DMS 273 (cell line): ENCODE results near the gene LRRC37A.
"Not testable (repeated sequence)": the region's sequence is repeated elsewhere in the genome, so short reads cannot be mapped to it uniquely, and the experiment has no call there.

ENCODE experiments used
- DNase-seq: peaks from one replicate; lab custom pipeline; 2025; ENCODE audit not compliant: unreplicated experiment; lab: John Stamatoyannopoulos, UW

LRRC37A gene

GRCh38 chr17:46294831-46295230 lies at the start of gene LRRC37A:
Gene LRRC37A (plus strand): TSS chr17:46295131. CDS start chr17:46295134, 3 bp downstream.
- not testable (repeated sequence) for DNase-seq

DNA sequence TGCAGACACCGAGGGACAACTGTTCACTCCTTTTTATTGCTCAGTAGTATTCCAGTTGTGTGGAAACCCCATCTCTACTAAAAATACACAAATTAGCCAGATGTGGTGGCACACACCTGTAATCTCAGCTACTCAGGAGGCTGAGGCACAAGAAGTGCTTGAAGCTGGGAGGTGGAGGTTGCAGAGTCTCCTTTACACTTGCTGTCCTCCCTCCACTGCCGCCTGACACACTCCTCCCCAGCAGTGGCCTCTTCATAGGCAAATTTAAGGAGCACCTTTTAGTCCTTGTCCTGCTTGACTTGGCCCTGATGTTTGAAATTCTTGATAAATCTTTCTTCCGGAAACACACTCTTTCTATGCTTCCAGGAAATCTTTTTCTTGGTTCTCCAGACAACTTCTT lies 45.8 kb upstream of the LRRC37A start:
- not testable (repeated sequence) for DNase-seq

GRCh38 chr17:46252804-46253203 lies 42.1 kb upstream of the LRRC37A start:
- not testable (repeated sequence) for DNase-seq

GRCh38 chr17:46253722-46254121 lies 41.2 kb upstream of the LRRC37A start:
- peak; percentile 90 for DNase-seq

- not testable (repeated sequence) for DNase-seq
Measured at GRCh38 chr17:46254215-46254614, 40.7 kb upstream of the LRRC37A start.

DNA sequence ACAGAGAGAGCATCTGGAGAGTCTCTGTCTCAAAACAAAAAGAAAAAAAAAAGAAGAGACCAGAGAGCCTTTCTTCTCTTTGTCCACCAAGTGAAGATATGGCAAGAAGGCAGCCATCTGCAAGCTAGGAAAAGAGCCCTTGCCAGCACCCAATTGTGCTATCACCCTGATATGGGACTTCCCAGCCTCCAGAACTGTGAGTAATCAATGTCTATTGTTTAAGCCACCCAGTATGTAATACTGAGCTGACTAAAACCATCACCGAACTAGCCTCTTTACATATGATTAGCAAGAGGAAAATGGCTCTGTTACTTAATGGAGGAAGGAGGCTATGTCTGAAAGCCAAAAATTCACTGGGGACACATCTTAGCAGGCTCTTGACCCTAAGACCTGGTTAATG lies 38.6 kb upstream of the LRRC37A start:
- DNase-seq, result not testable (repeated sequence)

GRCh38 chr17:46259845-46260661 lies 34.9 kb upstream of the LRRC37A start:
- peak; percentile 80 for DNase-seq

DNA sequence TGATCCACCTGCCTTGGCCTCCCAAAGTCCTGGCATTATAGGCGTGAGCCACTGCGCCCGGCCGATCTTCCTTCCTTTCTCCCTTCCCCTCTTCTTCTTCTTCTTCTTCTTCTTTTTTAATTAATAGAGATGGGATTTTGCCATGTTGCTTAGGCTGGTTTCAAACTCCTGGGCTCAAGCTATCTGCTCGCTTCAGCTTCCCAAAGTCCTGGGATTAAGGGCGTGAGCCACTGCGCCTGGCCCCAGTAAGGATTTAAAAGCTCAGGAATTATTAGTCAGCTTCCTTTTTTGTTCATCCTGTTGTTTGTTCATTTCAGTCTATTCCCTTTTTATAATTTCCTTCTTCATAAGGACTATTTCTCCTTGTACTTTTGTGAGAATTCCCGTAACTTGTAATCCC lies 32.7 kb upstream of the LRRC37A start:
- DNase-seq, result no peak

GRCh38 chr17:46264456-46265198 lies 30.3 kb upstream of the LRRC37A start:
- peak; percentile 61 for DNase-seq

GRCh38 chr17:46266063-46266655 lies 28.8 kb upstream of the LRRC37A start:
- not testable (repeated sequence) for DNase-seq

GRCh38 chr17:46266656-46267544 lies 28.0 kb upstream of the LRRC37A start:
- peak; percentile 99 for DNase-seq

- no peak for DNase-seq
Measured at GRCh38 chr17:46270032-46270431, 24.9 kb upstream of the LRRC37A start.

GRCh38 chr17:46273541-46274236 lies 21.2 kb upstream of the LRRC37A start:
- no peak for DNase-seq

- DNase-seq, result no peak
Measured at GRCh38 chr17:46274238-46274637, 20.7 kb upstream of the LRRC37A start.

DNA sequence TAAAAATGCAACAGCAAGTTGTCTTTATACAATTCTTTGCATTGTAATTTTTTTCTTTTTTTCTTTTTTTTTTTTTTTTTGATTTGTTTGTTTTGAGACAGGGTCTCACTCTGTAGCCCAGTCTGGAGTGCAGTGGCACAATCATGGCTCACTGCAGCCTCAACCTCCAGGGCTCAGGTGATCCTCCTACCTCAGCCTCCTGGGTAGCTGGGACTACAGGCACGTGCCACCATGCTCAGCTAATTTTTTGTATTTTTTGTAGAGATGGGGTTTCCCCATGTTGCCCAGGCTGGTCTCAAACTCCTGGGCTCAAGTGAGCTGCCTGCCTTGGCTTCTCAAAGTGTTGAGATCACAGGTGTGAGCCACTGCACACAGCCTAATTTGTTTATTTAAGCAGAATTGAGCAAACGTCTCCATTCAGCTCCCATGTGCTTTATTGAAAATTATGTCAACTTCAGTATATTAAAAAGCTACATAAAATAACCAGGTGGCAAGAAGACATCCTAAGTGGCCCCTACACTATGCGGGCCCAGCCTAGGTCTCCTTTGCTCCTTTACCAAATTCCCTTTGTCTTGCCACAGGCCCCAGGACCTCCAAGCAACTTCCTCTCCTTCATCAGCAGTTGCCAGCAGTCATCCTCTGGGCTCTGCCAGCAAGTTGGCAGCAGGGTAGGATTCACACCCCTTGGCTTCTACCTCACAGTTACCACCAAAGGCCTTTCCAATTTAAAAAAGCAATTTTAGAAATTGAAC lies 18.0 kb upstream of the LRRC37A start:
- peak; percentile 48 for DNase-seq

DNA sequence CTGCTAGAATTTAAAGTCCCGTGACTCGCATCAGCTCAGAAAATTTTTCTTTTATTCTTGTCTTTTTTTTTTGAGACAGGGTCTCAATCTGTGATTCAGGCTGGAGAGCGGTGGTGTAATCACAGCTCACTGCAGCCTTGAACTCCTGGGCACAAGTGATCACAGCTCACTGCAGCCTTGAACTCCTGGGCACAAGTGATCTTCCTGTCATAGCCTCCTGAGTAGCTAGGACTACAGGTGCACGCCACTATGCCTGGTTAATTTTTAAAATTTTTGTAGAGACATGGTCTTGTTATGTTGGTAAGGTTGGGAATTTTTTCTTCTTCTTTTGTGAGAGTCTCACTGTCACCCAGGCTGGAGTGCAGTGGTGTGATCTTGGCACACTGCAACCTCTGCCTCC lies 13.6 kb upstream of the LRRC37A start:
- not testable (repeated sequence) for DNase-seq

GRCh38 chr17:46282635-46283034 lies 12.3 kb upstream of the LRRC37A start:
- not testable (repeated sequence) for DNase-seq

- DNase-seq, result not testable (repeated sequence)
Measured at GRCh38 chr17:46284467-46284866, 10.5 kb upstream of the LRRC37A start.

DNA sequence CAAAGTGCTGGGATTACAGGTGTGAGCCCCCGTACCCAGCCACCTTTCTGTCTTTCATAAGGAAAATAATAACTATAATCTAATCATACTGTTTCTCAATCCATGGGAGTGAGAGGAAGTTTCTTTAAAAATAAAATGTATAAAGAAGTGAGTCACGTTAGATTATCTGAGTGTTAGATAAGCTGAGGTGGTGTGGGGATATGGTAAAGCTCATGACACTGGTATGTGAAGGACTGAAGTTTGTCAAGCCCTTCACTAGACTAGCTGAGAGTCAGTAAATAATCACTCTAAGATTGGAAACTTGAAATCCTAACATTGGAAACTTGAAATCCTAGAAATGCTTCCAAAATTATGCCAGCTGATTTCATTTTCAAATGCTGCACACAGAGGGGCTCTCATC lies 9.4 kb upstream of the LRRC37A start:
- DNase-seq, result not testable (repeated sequence)
